ENCODE results near the gene ITGAX.

The ITGAX gene

DNA sequence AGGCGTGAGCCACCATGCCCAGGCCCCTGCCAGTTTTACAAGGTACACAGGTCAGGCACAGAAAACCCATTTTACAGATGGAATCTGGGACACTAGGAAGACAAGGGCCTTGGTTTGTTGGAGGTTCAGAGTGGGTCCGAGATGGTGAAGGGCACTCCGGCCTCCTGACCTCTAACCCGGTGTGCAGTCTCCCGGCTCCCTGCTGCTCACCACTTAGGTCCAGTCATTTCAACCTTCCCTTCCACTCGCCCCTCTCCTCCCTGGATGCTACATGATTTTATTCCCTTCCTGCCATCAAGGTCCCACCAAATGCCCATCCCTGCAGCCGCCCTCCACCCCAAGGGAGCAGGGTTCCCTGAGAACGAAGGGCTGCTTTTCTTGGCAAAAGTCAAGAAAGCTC lies 8.7 kb downstream of the ITGAX start:
- TF ChIP-seq, protein P1, sequence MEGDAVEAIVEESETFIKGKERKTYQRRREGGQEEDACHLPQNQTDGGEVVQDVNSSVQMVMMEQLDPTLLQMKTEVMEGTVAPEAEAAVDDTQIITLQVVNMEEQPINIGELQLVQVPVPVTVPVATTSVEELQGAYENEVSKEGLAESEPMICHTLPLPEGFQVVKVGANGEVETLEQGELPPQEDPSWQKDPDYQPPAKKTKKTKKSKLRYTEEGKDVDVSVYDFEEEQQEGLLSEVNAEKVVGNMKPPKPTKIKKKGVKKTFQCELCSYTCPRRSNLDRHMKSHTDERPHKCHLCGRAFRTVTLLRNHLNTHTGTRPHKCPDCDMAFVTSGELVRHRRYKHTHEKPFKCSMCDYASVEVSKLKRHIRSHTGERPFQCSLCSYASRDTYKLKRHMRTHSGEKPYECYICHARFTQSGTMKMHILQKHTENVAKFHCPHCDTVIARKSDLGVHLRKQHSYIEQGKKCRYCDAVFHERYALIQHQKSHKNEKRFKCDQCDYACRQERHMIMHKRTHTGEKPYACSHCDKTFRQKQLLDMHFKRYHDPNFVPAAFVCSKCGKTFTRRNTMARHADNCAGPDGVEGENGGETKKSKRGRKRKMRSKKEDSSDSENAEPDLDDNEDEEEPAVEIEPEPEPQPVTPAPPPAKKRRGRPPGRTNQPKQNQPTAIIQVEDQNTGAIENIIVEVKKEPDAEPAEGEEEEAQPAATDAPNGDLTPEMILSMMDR (IDR thresholded peaks at IDR 0.05; ENCODE audit: low read depth, low read length), result no peak
- H3K4me3 ChIP-seq (ENCODE audit: low read depth, low read length), result no peak overlapping the region
- in situ Hi-C loops (cut with HindIII; ENCODE audit: low sequenced_read_pairs), result no loop called here
- no peak for DNase-seq (ENCODE audit: low read depth, low spot score)

DNA sequence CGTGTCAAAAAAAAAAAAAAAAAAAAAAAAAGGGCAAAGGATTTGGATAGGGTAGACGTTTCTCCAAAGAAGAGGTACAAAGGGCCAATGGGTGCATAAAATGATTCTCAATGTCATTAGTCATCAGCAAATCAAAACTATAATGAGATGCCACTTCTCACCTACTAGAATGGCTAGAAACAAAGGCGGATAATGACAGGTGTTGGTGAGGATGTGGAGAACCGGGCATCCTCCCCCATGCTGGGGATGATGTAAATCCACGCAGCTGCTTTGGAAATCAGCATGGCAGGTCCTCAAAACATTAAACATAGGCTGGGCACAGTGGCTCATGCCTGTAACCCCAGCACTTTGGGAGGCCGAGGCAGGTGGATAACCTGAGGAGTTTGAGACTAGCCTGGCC lies 9.4 kb downstream of the ITGAX start:
- TF ChIP-seq, protein P1 (IDR thresholded peaks at IDR 0.05; ENCODE audit: low read depth, low read length), result no peak
- in situ Hi-C loops (cut with HindIII; ENCODE audit: low sequenced_read_pairs), result no loop called here
- no peak for DNase-seq (ENCODE audit: low read depth, low spot score)
- no peak overlapping the region for H3K4me3 ChIP-seq (ENCODE audit: low read depth, low read length)

DNA sequence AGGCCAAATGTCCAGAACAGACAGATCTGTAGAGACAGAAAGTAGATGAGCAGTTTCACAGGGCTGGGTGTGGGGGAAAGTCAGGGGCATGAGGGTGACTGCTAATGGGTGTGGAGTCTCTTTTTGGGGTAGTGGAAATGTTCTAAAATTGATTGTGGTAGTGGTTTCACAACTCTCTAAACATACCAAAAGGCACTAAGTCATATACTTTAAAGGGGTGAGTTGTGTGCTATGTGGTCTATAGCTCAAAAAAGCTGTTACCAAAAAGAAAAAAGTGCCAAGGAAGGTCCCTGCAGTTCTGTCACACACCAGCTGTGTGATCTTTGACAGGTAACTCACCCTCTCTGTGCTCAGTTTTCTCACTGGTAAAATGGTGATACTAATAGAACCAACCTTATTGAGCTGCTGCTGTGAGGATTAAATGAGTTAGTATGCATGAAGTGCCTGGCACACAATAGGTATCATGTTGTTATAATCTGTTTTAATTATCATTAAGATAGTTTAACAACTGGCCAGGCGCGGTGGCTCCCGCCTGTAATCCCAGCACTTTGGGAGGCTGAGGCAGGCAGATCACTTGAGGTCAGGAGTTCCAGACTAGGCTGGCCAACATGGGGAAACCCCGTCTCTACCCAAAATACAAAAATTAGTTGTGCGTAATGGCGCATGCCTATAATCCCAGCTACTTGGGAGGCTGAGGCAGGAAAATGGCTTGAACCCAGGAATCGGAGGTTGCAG lies 10.3 kb downstream of the ITGAX start:
- in situ Hi-C loops (cut with HindIII; ENCODE audit: low sequenced_read_pairs), result no loop called here
- no peak overlapping the region for H3K4me3 ChIP-seq (ENCODE audit: low read depth, low read length)
- TF ChIP-seq, protein P1 (IDR thresholded peaks at IDR 0.05; ENCODE audit: low read depth, low read length), result no peak
- DNase-seq (ENCODE audit: low read depth, low spot score), result no peak

DNA sequence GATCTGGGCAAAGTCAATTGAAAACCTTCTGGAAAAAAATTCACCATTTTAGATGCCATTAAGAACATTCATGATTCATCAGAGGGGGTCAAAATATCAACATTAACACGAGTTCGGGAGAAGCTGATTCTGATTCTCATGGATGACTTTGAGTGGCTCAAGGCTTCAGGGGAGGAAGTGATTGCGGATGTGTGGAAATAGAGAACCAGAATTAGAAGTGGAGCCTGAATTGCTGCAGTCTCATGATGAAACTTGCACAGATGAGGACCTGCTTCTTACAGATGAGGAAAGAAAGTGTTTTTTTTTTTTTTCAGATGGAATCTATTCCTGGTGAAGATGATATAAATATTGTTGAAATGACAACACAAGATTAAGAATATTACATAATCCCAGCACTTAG lies 12.9 kb downstream of the ITGAX start:
- no peak overlapping the region for H3K4me3 ChIP-seq (ENCODE audit: low read depth, low read length)
- no peak for DNase-seq (ENCODE audit: low read depth, low spot score)
- in situ Hi-C loops (cut with HindIII; ENCODE audit: low sequenced_read_pairs), result no loop called here
- TF ChIP-seq, protein P1 (IDR thresholded peaks at IDR 0.05; ENCODE audit: low read depth, low read length), result no peak

DNA sequence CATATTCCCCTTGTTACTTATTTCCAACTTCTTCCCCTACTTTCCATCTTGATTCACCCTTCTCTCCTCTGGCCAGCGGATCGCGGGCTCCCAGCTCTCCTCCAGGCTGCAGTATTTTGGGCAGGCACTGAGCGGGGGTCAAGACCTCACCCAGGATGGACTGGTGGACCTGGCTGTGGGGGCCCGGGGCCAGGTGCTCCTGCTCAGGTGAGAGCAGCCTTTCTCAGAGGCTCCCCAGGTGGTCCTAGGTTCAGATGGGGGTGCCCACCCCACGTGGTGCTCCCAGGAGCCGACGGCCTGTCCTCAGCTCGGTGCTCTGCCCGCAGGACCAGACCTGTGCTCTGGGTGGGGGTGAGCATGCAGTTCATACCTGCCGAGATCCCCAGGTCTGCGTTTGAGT lies 16.0 kb downstream of the ITGAX start:
- TF ChIP-seq, protein P1 (IDR thresholded peaks at IDR 0.05; ENCODE audit: low read depth, low read length), result no peak
- no peak for DNase-seq (ENCODE audit: low read depth, low spot score)
- in situ Hi-C loops (cut with HindIII; ENCODE audit: low sequenced_read_pairs), result no loop called here
- H3K4me3 ChIP-seq (ENCODE audit: low read depth, low read length), result no peak overlapping the region

DNA sequence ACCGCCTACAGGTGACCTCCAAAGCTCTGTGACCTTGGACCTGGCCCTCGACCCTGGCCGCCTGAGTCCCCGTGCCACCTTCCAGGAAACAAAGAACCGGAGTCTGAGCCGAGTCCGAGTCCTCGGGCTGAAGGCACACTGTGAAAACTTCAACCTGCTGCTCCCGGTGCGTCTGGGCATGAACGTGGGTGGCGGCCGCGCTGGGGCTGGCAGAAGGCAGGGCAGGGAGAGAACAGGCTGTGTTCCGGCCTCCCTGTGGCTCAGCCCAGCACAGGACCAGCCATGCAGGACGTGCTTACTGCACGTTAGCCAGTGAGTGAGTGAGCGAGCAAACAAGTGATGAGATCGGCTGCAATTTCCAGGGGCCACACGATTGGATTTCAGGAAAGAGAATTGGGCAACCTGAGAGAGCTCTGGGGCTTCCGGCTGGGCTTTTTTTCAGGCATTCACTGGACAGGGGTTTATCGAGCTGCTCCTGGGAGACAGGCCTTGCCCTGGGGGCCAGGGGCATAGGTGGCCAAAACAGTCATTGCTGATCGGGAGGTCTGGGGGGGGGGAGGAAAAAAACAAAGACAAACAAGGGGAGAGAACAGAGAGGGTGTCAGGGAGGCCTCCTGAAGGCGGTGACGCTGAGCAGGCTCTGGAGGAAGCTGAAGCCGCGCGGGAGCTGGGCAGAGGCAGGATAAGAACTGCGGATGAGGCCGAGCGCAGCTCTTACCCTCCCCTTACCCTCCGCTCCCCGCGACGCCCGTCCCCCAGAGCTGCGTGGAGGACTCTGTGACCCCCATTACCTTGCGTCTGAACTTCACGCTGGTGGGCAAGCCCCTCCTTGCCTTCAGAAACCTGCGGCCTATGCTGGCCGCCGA lies 16.9 kb downstream of the ITGAX start:
- no peak overlapping the region for H3K4me3 ChIP-seq (ENCODE audit: low read depth, low read length)
- TF ChIP-seq, protein P1 (IDR thresholded peaks at IDR 0.05; ENCODE audit: low read depth, low read length), result no peak
- DNase-seq (ENCODE audit: low read depth, low spot score), result no peak
- in situ Hi-C loops (cut with HindIII; ENCODE audit: low sequenced_read_pairs), result no loop called here
